SK-N-SH treated with all-trans-retinoic acid at 6 μM for 48 hours (cell line): ENCODE measurements around the gene CHRNA4.

Experiments used
- ATAC-seq: fragments of 200-7000 bp; cut with Tn5 transposase; 3 replicates; pipeline ENCODE4 v1.9.1; 2020; ENCODE audit warnings: mild to moderate bottlenecking, moderate library complexity
- ARNTL ChIP-seq: fragments of 450-650 bp; formaldehyde crosslinking; IDR thresholded peaks from 2 replicates; pipeline ENCODE4 v1.5.0; 2020; ENCODE audit warnings: low read depth, mild to moderate bottlenecking, moderate library complexity, borderline replicate concordance
- BACH2 ChIP-seq: fragments of 250-450 bp; sonication (Bioruptor Pico); IDR thresholded peaks from 2 replicates; pipeline ENCODE4 v1.9.0; 2021; ENCODE audit warnings: mild to moderate bottlenecking, borderline replicate concordance
- CREB5 ChIP-seq: fragments of 250-450 bp; sonication (Bioruptor Pico); IDR thresholded peaks from 2 replicates; pipeline ENCODE4 v1.5.1; 2020; ENCODE audit warnings: low read depth, mild to moderate bottlenecking, moderate library complexity
- ESRRG ChIP-seq: fragments of 250-450 bp; sonication (Bioruptor Pico); IDR thresholded peaks from 2 replicates; pipeline ENCODE4 v1.6.1; 2021; ENCODE audit warnings: mild to moderate bottlenecking
- GLIS3 ChIP-seq: fragments of 250-450 bp; sonication (Bioruptor Pico); IDR thresholded peaks from 2 replicates; pipeline ENCODE4 v1.5.0; 2020; ENCODE audit warnings: mild to moderate bottlenecking, moderate library complexity
- ISL1 ChIP-seq: fragments of 250-450 bp; sonication (Bioruptor Pico); IDR thresholded peaks from 2 replicates; pipeline ENCODE4 v2.1.2; 2022; ENCODE audit warnings: mild to moderate bottlenecking, moderate library complexity
- OSR1 ChIP-seq: fragments of 250-450 bp; sonication (Bioruptor Pico); IDR thresholded peaks from 2 replicates; pipeline ENCODE4 v1.8.0; 2022; ENCODE audit warnings: moderate library complexity, mild to moderate bottlenecking, inconsistent platforms
- PATZ1 ChIP-seq: fragments of 250-450 bp; sonication (Bioruptor Pico); IDR thresholded peaks from 2 replicates; pipeline ENCODE4 v1.8.0; 2020; ENCODE audit warnings: mild to moderate bottlenecking, moderate library complexity, borderline replicate concordance
- PPARA ChIP-seq: fragments of 250-450 bp; sonication (Bioruptor Pico); IDR thresholded peaks from 2 replicates; pipeline ENCODE4 v1.5.0; 2020; ENCODE audit warnings: mild to moderate bottlenecking, borderline replicate concordance
- RARB ChIP-seq: fragments of 250-450 bp; sonication (Bioruptor Pico); IDR thresholded peaks from 2 replicates; pipeline ENCODE4 v1.8.0; 2021; ENCODE audit warnings: mild to moderate bottlenecking, moderate library complexity
- SNAI2 ChIP-seq: fragments of 250-450 bp; sonication (Bioruptor Pico); IDR thresholded peaks from 2 replicates; pipeline ENCODE4 v1.5.0; 2020; ENCODE audit warnings: mild to moderate bottlenecking, moderate library complexity
- TOX ChIP-seq: fragments of 250-450 bp; sonication (Bioruptor Pico); IDR thresholded peaks from 2 replicates; pipeline ENCODE4 v1.8.0; 2021; ENCODE audit warnings: mild to moderate bottlenecking, moderate library complexity, borderline replicate concordance
- TSHZ2 ChIP-seq: fragments of 250-450 bp; sonication (Bioruptor Pico); IDR thresholded peaks from 2 replicates; pipeline ENCODE4 v1.5.0; 2020; ENCODE audit warnings: mild to moderate bottlenecking, moderate library complexity
- ZC3H10 ChIP-seq: fragments of 250-450 bp; sonication (Bioruptor Pico); IDR thresholded peaks from 2 replicates; pipeline ENCODE4 v1.5.1; 2021; ENCODE audit warnings: mild to moderate bottlenecking, moderate library complexity
- ZFP30 ChIP-seq: fragments of 450-650 bp; formaldehyde crosslinking; IDR thresholded peaks from 2 replicates; pipeline ENCODE4 v1.5.0; 2022; ENCODE audit warnings: mild to moderate bottlenecking, moderate library complexity
- ZNF565 ChIP-seq: fragments of 450-650 bp; formaldehyde crosslinking; conservative IDR thresholded peaks from 2 replicates; pipeline ENCODE4 v1.5.0; 2020; ENCODE audit warnings: low read depth, mild to moderate bottlenecking, moderate library complexity
- ZNF70 ChIP-seq: fragments of 450-650 bp; formaldehyde crosslinking; IDR thresholded peaks from 2 replicates; pipeline ENCODE4 v1.5.0; 2020; ENCODE audit warnings: mild to moderate bottlenecking, moderate library complexity
- ZNF8 ChIP-seq: fragments of 450-650 bp; formaldehyde crosslinking; IDR thresholded peaks from 2 replicates; pipeline ENCODE4 v1.5.0; 2020; ENCODE audit warnings: mild to moderate bottlenecking, moderate library complexity
- TF ChIP-seq, protein P1 (sequence below): fragments of 250-450 bp; sonication (Bioruptor Pico); IDR thresholded peaks from 2 replicates; pipeline ENCODE4 v1.8.0; 2021; ENCODE audit warnings: low read depth, mild to moderate bottlenecking, moderate library complexity, borderline replicate concordance

The CHRNA4 gene

DNA sequence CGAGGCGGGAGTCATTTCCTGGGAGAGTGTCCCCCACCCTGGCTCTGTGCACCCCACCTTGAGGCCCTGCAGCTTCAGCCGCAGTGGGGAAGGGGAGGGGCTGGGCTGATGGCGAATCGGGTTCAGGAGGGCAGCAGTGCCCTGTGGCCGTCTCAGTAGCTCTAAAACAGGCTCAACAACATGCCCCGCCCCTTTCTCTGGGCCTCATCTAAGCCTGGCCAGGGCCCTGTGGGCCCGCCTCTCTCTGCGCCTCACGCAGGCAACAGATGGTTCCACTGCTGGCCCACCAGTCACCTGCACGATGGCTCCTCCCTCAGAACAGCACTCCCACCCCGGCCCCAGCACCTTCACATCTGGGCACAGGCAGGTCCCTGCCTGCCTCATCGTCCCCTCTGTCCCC lies 30.2 kb downstream of the CHRNA4 start:
- no peak for TF ChIP-seq SNAI2 (CRISPR knock-in tag)
- TF ChIP-seq ESRRG (CRISPR knock-in tag) = no peak
- TF ChIP-seq ARNTL (CRISPR knock-in tag) = no peak
- no peak for TF ChIP-seq ZNF565
- no peak for TF ChIP-seq ZNF8 (CRISPR knock-in tag)
- no peak for ATAC-seq

DNA sequence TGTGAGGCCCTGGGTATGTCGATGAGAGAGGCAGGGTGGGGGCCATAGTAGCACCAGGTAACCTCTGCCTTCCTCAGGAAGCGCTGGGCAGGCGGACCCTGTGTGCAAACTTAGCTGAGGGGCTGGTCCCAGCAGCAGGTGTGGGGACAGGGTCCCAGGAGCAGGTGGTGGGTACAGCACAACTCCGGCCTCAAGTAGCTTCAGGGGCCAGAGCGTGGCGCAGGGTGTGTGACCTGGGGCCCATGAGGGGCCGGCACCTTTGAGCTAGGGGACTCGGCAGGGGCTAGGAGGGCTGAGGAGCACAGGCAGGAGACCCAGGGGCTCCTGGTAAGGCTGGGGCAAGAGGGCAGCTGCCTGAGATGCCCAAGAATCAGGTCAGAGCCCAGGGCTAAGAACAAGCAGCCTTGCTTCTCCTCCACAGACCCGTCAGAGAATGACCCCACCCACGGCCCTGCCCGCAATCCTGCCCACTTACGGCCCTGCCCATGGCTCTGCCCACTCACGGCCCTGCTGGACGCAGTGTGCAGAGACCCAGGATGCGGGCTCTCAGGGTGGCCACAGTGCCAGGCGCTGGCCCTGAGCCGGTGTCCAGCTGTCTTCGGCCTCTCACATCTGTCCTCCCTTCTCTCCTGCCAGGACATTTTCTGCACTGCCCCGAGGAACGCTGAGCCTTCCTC lies 30.9 kb downstream of the CHRNA4 start:
- ATAC-seq = no peak
- TF ChIP-seq TOX (CRISPR knock-in tag) (no peak), PATZ1 (no peak), TSHZ2 (CRISPR knock-in tag) (no peak), OSR1 (CRISPR knock-in tag) (no peak), ARNTL (CRISPR knock-in tag) (no peak), PPARA (CRISPR knock-in tag) (no peak), ISL1 (CRISPR knock-in tag) (no peak)

- ATAC-seq = no peak
- TF ChIP-seq ZNF565 (no peak), ISL1 (CRISPR knock-in tag) (no peak), TOX (CRISPR knock-in tag) (no peak), TSHZ2 (CRISPR knock-in tag) (no peak), ARNTL (CRISPR knock-in tag) (no peak), PPARA (CRISPR knock-in tag) (no peak), ESRRG (CRISPR knock-in tag) (no peak), GLIS3 (CRISPR knock-in tag) (no peak), ZC3H10 (CRISPR knock-in tag) (no peak), CREB5 (CRISPR knock-in tag) (no peak), SNAI2 (CRISPR knock-in tag) (no peak), OSR1 (CRISPR knock-in tag) (no peak), ZNF8 (CRISPR knock-in tag) (no peak), ZNF70 (no peak), RARB (CRISPR knock-in tag) (no peak), ZFP30 (CRISPR knock-in tag) (no peak), BACH2 (CRISPR knock-in tag) (no peak)
- TF ChIP-seq, protein P1, sequence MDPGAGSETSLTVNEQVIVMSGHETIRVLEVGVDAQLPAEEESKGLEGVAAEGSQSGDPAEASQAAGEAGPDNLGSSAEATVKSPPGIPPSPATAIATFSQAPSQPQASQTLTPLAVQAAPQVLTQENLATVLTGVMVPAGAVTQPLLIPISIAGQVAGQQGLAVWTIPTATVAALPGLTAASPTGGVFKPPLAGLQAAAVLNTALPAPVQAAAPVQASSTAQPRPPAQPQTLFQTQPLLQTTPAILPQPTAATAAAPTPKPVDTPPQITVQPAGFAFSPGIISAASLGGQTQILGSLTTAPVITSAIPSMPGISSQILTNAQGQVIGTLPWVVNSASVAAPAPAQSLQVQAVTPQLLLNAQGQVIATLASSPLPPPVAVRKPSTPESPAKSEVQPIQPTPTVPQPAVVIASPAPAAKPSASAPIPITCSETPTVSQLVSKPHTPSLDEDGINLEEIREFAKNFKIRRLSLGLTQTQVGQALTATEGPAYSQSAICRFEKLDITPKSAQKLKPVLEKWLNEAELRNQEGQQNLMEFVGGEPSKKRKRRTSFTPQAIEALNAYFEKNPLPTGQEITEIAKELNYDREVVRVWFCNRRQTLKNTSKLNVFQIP (CRISPR knock-in tag) = no peak
- TF ChIP-seq, all 23 proteins: peak for 0
These were observed 31.6 kb downstream of the CHRNA4 start for GRCh38 chr20:63329331-63330083.
